ENCODE results near the gene XXYLT1. TPM values are rescaled to one million over a fixed set of nuclear protein-coding genes. Genes with fewer than 3 reads are reported as not detected.

XXYLT1 gene
- total RNA-seq, 2 experiments from 2014 or later = 8.8 to 9.6 TPM

GRCh38 chr3:195147649-195148080 is 123.3 kb downstream of the XXYLT1 start:
- H3K4me3 Mint-ChIP-seq = peak overlapping the region; percentile 83
- DNase-seq = peak; percentile 49
- H3K4me1 Mint-ChIP-seq = peaks cover 32% of the 10 kb centered on the region
- H3K27me3 Mint-ChIP-seq = no peaks in the 10 kb centered on the region
- H3K9me3 Mint-ChIP-seq = no peaks in the 10 kb centered on the region
- peaks cover 9% of the 10 kb centered on the region for H3K36me3 Mint-ChIP-seq
- H3K27ac Mint-ChIP-seq = peak overlapping the region; percentile 22

- Mint-ChIP-seq H3K4me3 (no peak overlapping the region), H3K36me3 (peaks cover 24% of the 10 kb centered on the region), H3K9me3 (peaks cover 7% of the 10 kb centered on the region), H3K27me3 (no peaks in the 10 kb centered on the region), H3K4me1 (peaks cover 29% of the 10 kb centered on the region), H3K27ac (no peak overlapping the region)
- no peak for DNase-seq
Observed at GRCh38 chr3:195146131-195146530, 124.8 kb downstream of the XXYLT1 start.

- no peak for DNase-seq
- Mint-ChIP-seq H3K36me3 (peaks cover 29% of the 10 kb centered on the region), H3K27ac (no peak overlapping the region), H3K4me3 (no peak overlapping the region), H3K27me3 (no peaks in the 10 kb centered on the region), H3K9me3 (peaks cover 12% of the 10 kb centered on the region), H3K4me1 (peaks cover 24% of the 10 kb centered on the region)
Observed at GRCh38 chr3:195145579-195145978, 125.4 kb downstream of the XXYLT1 start.

GRCh38 chr3:195143221-195143620 is 127.7 kb downstream of the XXYLT1 start:
- Mint-ChIP-seq H3K36me3 (peaks cover 33% of the 10 kb centered on the region), H3K27me3 (no peaks in the 10 kb centered on the region), H3K4me3 (no peak overlapping the region), H3K9me3 (peaks cover 17% of the 10 kb centered on the region), H3K4me1 (peaks cover 10% of the 10 kb centered on the region), H3K27ac (no peak overlapping the region)
- no peak for DNase-seq

GRCh38 chr3:195142519-195142918 is 128.4 kb downstream of the XXYLT1 start:
- no peaks in the 10 kb centered on the region for H3K27me3 Mint-ChIP-seq

GRCh38 chr3:195140816-195141793 is 129.9 kb downstream of the XXYLT1 start:
- no peak overlapping the region for H3K4me3 Mint-ChIP-seq
- no peak for DNase-seq
- H3K27me3 Mint-ChIP-seq = no peaks in the 10 kb centered on the region
- peaks cover 28% of the 10 kb centered on the region for H3K36me3 Mint-ChIP-seq
- no peak overlapping the region for H3K27ac Mint-ChIP-seq
- H3K9me3 Mint-ChIP-seq = peaks cover 17% of the 10 kb centered on the region
- H3K4me1 Mint-ChIP-seq = peaks cover 2% of the 10 kb centered on the region

More at GRCh38 chr3:195142519-195142918, 128.4 kb downstream of the XXYLT1 start:
- H3K4me1 Mint-ChIP-seq = peaks cover 3% of the 10 kb centered on the region
- peaks cover 17% of the 10 kb centered on the region for H3K9me3 Mint-ChIP-seq
- peaks cover 29% of the 10 kb centered on the region for H3K36me3 Mint-ChIP-seq
- no peak overlapping the region for H3K4me3 Mint-ChIP-seq
- no peak for DNase-seq
- H3K27ac Mint-ChIP-seq = no peak overlapping the region

GRCh38 chr3:195140410-195140809 is 130.5 kb downstream of the XXYLT1 start:
- Mint-ChIP-seq H3K9me3 (peaks cover 17% of the 10 kb centered on the region), H3K4me3 (no peak overlapping the region), H3K27ac (no peak overlapping the region), H3K4me1 (peaks cover 2% of the 10 kb centered on the region), H3K27me3 (no peaks in the 10 kb centered on the region), H3K36me3 (peaks cover 28% of the 10 kb centered on the region)
- no peak for DNase-seq

GRCh38 chr3:195139876-195140240 is 131.1 kb downstream of the XXYLT1 start:
- Mint-ChIP-seq H3K9me3 (peaks cover 17% of the 10 kb centered on the region), H3K36me3 (peaks cover 28% of the 10 kb centered on the region), H3K4me3 (no peak overlapping the region), H3K27ac (no peak overlapping the region), H3K4me1 (peaks cover 2% of the 10 kb centered on the region), H3K27me3 (no peaks in the 10 kb centered on the region)
- no peak for DNase-seq

- DNase-seq = no peak
- Mint-ChIP-seq H3K4me3 (no peak overlapping the region), H3K4me1 (peaks cover 2% of the 10 kb centered on the region), H3K9me3 (peaks cover 17% of the 10 kb centered on the region), H3K27ac (no peak overlapping the region), H3K27me3 (no peaks in the 10 kb centered on the region), H3K36me3 (peaks cover 28% of the 10 kb centered on the region)
Observed at GRCh38 chr3:195139091-195139875, 131.7 kb downstream of the XXYLT1 start.

GRCh38 chr3:195137638-195138588 is 133.0 kb downstream of the XXYLT1 start:
- DNase-seq = no peak
- H3K4me3 Mint-ChIP-seq = no peak overlapping the region
- H3K27me3 Mint-ChIP-seq = no peaks in the 10 kb centered on the region
- peaks cover 2% of the 10 kb centered on the region for H3K4me1 Mint-ChIP-seq
- H3K36me3 Mint-ChIP-seq = peaks cover 25% of the 10 kb centered on the region
- H3K9me3 Mint-ChIP-seq = peaks cover 17% of the 10 kb centered on the region
- no peak overlapping the region for H3K27ac Mint-ChIP-seq

GRCh38 chr3:195135917-195136316 is 135.0 kb downstream of the XXYLT1 start:
- no peak for DNase-seq
- no peaks in the 10 kb centered on the region for H3K27me3 Mint-ChIP-seq
- peaks cover 8% of the 10 kb centered on the region for H3K9me3 Mint-ChIP-seq
- H3K36me3 Mint-ChIP-seq = peaks cover 7% of the 10 kb centered on the region
- no peak overlapping the region for H3K4me3 Mint-ChIP-seq
- no peak overlapping the region for H3K27ac Mint-ChIP-seq
- peaks cover 2% of the 10 kb centered on the region for H3K4me1 Mint-ChIP-seq

GRCh38 chr3:195134431-195134830 is 136.5 kb downstream of the XXYLT1 start:
- Mint-ChIP-seq H3K36me3 (no peaks in the 10 kb centered on the region), H3K9me3 (no peaks in the 10 kb centered on the region), H3K4me3 (no peak overlapping the region), H3K27me3 (no peaks in the 10 kb centered on the region), H3K4me1 (peaks cover 14% of the 10 kb centered on the region), H3K27ac (no peak overlapping the region)
- no peak for DNase-seq

- Mint-ChIP-seq H3K9me3 (peaks cover 2% of the 10 kb centered on the region), H3K4me3 (no peak overlapping the region), H3K27ac (no peak overlapping the region), H3K4me1 (peaks cover 22% of the 10 kb centered on the region), H3K27me3 (no peaks in the 10 kb centered on the region), H3K36me3 (peaks cover 4% of the 10 kb centered on the region)
- no peak for DNase-seq
Observed at GRCh38 chr3:195133462-195133861, 137.5 kb downstream of the XXYLT1 start.

GRCh38 chr3:195133013-195133412 is 137.9 kb downstream of the XXYLT1 start:
- Mint-ChIP-seq H3K9me3 (peaks cover 2% of the 10 kb centered on the region), H3K27me3 (no peaks in the 10 kb centered on the region), H3K4me1 (peaks cover 26% of the 10 kb centered on the region), H3K36me3 (peaks cover 7% of the 10 kb centered on the region), H3K27ac (no peak overlapping the region), H3K4me3 (no peak overlapping the region)
- DNase-seq = no peak

Measured in activated naive CD8-positive, alpha-beta T cell treated with anti-CD3 and anti-CD28 coated beads for 36 hours (primary cell).